DOHH2 (cell line): ENCODE results near the gene ATP4A.

Source experiments
- H3F3A ChIP-seq: fragments of 200-600 bp; sonication (generic), shearing (Covaris generic); 2 replicates; pipeline ENCODE4 v1.6.0; 2016; ENCODE audit warnings: antibody characterized with exemption, mild to moderate bottlenecking; ENCODE audit not compliant: control insufficient read depth, insufficient read depth
- H3K27ac ChIP-seq: fragments of 200-600 bp; sonication (generic); 2 replicates; pipeline ENCODE4 v1.5.1; 2014; ENCODE audit warnings: low read depth, mild to moderate bottlenecking, low read length, moderate library complexity
- H3K27me3 ChIP-seq: fragments of 200-600 bp; sonication (generic); 2 replicates; pipeline ENCODE4 v1.6.1; 2014; ENCODE audit warnings: mild to moderate bottlenecking, low read length, mixed read lengths; ENCODE audit not compliant: control insufficient read depth
- H3K36me3 ChIP-seq: fragments of 200-600 bp; sonication (generic); 2 replicates; pipeline ENCODE4 v1.6.1; 2014; ENCODE audit warnings: mild to moderate bottlenecking, low read length, moderate library complexity, mixed read lengths; ENCODE audit not compliant: control insufficient read depth
- H3K4me1 ChIP-seq: fragments of 200-600 bp; sonication (generic); 2 replicates; pipeline ENCODE4 v1.6.1; 2014; ENCODE audit warnings: mild to moderate bottlenecking, low read length, mixed read lengths; ENCODE audit not compliant: control insufficient read depth
- H3K4me2 ChIP-seq: fragments of 200-600 bp; sonication (generic); 2 replicates; pipeline ENCODE4 v1.6.0; 2014; ENCODE audit warnings: mild to moderate bottlenecking, low read length, moderate library complexity
- H3K4me3 ChIP-seq: fragments of 200-600 bp; sonication (generic); 2 replicates; pipeline ENCODE4 v1.5.1; 2014; ENCODE audit warnings: mild to moderate bottlenecking, low read length, mixed read lengths
- H3K79me2 ChIP-seq: fragments of 200-600 bp; sonication (generic); 2 replicates; pipeline ENCODE4 v1.6.1; 2014; ENCODE audit warnings: mild to moderate bottlenecking, low read length, mixed read lengths; ENCODE audit not compliant: control insufficient read depth
- H3K9me2 ChIP-seq: fragments of 200-600 bp; sonication (generic); replicated peaks from 2 replicates; pipeline ENCODE4 v1.6.1; 2014; ENCODE audit warnings: mild to moderate bottlenecking, low read length, mixed read lengths; ENCODE audit not compliant: control insufficient read depth
- H3K9me3 ChIP-seq: fragments of 200-600 bp; sonication (generic); 2 replicates; pipeline ENCODE4 v1.6.1; 2014; ENCODE audit warnings: antibody characterized with exemption, low read length, mixed read lengths; ENCODE audit not compliant: control insufficient read depth, insufficient read depth
- H4K20me1 ChIP-seq: fragments of 200-600 bp; sonication (generic); 2 replicates; pipeline ENCODE4 v1.6.0; 2014; ENCODE audit warnings: low read depth, mild to moderate bottlenecking, antibody characterized with exemption, low read length, moderate library complexity; ENCODE audit not compliant: control insufficient read depth, insufficient read depth
- CTCF ChIP-seq: fragments of 200-600 bp; sonication (generic); IDR thresholded peaks from one replicate; pipeline ENCODE4 v1.5.1; 2014; ENCODE audit warnings: antibody characterized with exemption, mild to moderate bottlenecking, low read depth, low read length; ENCODE audit not compliant: poor library complexity, severe bottlenecking
- EZH2phosphoT487 ChIP-seq: fragments of 200-600 bp; sonication (generic); IDR thresholded peaks from 2 replicates; pipeline ENCODE4 v1.6.1; 2017; ENCODE audit warnings: borderline replicate concordance, mild to moderate bottlenecking, antibody characterized with exemption, low read length, moderate library complexity, mixed read lengths

The ATP4A gene

GRCh38 chr19:35501684-35502083 lies 61.8 kb downstream of the ATP4A start:
- Histone ChIP-seq H3K4me3 (peak overlapping the region; percentile 60), H3K36me3 (peaks cover 7% of the 10 kb centered on the region; the same call in 1 of the 2 replicates), H3K9me3 (no peaks in the 10 kb centered on the region), H3K9me2 (no peaks in the 10 kb centered on the region), H4K20me1 (no peaks in the 10 kb centered on the region), H3K27me3 (peaks cover 4% of the 10 kb centered on the region; the same call in 1 of the 2 replicates), H3K4me2 (peak overlapping the region; percentile 79), H3K79me2 (no peaks in the 10 kb centered on the region), H3K4me1 (peaks cover 58% of the 10 kb centered on the region), H3K27ac (peak overlapping the region; percentile 93), H3F3A (peaks cover 9% of the 10 kb centered on the region; the same call in 1 of the 2 replicates)
- no peak for TF ChIP-seq CTCF
- TF ChIP-seq EZH2phosphoT487 = no peak

GRCh38 chr19:35500611-35501010 lies 62.8 kb downstream of the ATP4A start:
- Histone ChIP-seq H3F3A (peaks cover 9% of the 10 kb centered on the region; the same call in 1 of the 2 replicates), H3K27ac (peak overlapping the region; percentile 93), H3K9me3 (no peaks in the 10 kb centered on the region), H3K27me3 (no peaks in the 10 kb centered on the region; the same call in 1 of the 2 replicates), H3K4me1 (peaks cover 59% of the 10 kb centered on the region), H3K9me2 (no peaks in the 10 kb centered on the region), H4K20me1 (no peaks in the 10 kb centered on the region), H3K4me3 (peak overlapping the region; percentile 60), H3K36me3 (peaks cover 7% of the 10 kb centered on the region; the same call in 1 of the 2 replicates), H3K79me2 (no peaks in the 10 kb centered on the region), H3K4me2 (peak overlapping the region; percentile 79)
- TF ChIP-seq CTCF = no peak
- no peak for TF ChIP-seq EZH2phosphoT487
